GM21515 (cell line): Measurements from ENCODE around the gene CLK1.
A peak's percentile ranks its signal among the peaks of the same experiment; 100 is the strongest.
"Not testable (repeated sequence)": the region's sequence is repeated elsewhere in the genome, so short reads cannot be mapped to it uniquely, and the experiment has no call there.

Experiments
- ATAC-seq: cut with Tn5 transposase; IDR thresholded peaks from one replicate; pipeline ENCODE4 v1.9.1; 2021; ENCODE audit not compliant: unreplicated experiment

CLK1 gene

GRCh38 chr2:200864176-200865034 lies at the start of gene CLK1:
CLK1 (minus strand) TSS chr2:200864658; CDS start chr2:200861862, 2,796 bp downstream.
- ATAC-seq = peak; percentile 88

- no peak for ATAC-seq
Measured at GRCh38 chr2:200913654-200914053, 49.2 kb upstream of the CLK1 start.

DNA sequence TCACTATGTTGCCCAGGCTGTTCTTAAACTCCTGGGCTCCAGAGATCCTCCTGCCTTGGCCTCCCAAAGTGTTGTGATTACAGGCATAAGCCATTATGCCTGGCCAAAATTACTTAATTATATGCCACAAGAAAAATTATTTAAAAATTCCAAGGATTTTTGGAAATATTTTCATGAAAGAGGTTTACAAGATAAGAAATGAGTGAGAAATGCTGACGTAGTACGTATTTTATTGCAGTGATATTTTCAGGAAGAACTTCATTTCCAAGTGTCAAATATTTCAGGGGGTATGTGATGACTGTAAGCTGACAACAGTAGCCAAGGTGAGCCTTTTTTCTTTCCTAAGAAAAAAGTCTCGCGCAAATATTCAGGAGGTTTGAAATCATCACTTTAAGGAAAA lies 45.5 kb upstream of the CLK1 start:
- ATAC-seq = no peak

DNA sequence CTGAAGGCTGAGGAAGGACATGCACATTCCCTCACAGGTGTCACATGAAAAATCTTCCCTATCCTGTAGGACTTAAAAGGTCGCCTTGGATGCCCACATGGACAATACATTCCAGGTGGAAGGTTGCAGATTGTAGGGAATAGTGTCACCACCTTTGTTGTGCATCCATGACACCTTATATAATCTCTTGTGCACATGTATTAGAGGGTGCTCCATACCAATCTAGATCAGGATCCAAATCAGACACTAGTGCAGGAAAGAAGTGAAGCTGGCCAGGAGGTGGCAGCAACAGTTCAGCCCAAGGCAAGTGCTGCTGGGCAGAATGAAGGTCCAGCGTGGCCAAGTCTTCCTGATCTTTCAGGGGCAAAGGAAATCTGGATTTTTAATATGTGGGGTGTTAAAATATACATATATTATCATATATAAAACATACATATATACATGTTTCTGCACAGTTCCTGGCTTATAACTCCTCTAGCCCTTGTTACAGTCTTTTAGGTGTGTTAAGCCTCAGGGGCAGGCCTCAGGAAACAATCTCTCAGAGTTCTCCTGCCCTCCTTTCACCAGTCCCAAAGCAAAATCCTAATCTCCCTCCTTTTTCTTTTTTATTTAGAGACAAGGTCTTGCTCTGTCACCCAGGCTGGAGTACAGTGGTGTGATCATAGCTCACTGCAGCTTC lies 41.3 kb upstream of the CLK1 start:
- ATAC-seq = no peak

DNA sequence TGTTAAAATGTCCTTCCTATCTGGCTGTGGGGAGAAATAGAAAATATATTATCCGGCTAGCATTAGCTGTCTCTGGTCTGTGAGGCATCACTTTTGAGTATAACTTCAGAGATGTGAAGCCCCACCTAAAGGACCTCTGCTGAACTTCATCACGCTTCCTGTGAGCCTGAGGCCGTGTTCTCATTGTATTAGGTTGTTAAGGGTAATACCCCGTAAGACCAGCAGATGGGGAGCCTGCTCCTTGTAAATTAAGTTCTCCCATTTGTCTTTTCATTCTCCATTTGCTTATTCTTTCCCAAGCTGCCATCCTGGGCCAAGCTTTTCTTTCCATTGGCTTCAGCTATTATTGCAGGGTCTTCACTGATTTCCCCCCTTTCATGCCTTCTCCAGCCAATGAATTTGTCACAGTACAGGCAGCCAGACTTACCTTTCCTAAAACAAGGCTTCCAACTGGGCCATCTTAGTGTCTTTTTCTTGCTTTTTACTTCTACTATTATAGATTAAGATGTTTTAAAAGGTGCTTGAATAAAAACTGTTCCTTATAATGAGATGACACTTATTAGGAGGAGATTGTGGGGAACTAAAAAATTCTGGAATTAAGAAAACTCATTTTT lies 37.1 kb upstream of the CLK1 start:
- peak; percentile 96 for ATAC-seq

DNA sequence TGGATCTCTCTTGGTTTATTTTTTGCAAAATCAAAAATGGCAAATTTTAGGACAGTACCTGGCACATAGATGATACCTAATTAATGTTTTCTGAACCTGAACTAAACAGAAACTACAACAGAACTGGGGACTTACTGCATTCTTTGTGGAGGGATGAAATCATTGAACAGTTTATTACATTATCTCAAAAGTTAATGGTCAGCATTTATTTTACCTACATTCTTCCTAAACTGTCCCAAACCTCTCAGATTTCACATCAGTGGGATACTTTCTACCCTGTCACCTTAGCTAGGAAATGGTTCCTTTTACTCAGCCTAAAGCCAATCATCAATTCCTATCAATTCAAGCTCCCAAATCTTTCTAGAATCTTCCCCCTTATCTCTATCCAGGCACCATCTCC lies 35.0 kb upstream of the CLK1 start:
- no peak for ATAC-seq

DNA sequence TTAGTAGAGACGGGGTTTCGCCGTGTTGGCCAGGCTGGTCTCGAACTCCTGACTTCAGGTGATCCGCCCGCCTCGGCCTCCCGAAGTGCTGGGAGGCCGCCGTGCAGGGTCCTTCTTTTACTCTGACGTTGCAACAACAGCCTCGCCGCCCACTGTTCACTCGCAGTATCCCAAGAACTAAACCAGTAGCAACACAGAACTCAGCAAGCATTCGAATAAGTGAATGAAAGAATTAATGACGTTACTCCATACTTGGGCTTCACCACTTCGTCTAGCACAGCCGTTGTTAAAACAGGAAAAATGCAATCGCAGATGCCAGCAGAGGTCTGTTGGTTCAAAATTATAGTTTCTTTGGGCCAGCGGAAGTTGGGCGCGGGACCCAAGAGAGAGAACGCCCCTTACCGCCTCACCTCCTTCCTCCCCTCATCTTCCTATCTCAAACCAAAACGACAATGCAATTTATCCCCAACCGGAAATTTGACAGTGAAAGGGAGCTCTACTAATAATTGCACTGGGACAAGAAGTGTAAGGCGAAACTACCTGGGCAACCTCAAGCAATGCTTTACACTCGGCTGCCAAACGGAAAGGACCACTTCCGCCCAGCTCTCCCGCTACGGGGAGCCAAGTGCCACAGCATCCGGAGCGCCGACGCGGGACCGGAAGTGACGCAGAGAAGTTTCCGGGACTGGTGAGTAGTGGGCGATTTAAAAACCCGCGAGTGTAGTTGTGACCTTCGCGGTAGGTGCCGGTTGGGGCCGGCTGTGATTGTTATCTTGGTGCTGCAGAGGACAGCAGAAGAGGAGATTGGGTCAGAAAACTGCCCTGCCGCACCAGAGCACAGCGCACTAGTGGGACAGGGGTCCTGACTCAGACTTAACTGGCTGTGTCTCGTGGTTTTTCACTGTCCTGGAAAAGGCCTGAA lies 24.5 kb upstream of the CLK1 start, which contains the start of the genes NIF3L1 and PPIL3:
TSS of gene NIF3L1 (plus strand) at position 668 of the 922 bp plus-strand sequence. CDS start 2,573 bp downstream, outside the sequence.
TSS of gene PPIL3 (minus strand) at position 374 of the 922 bp plus-strand sequence. CDS start 1,462 bp downstream, outside the sequence.
- ATAC-seq = peak; percentile 91

DNA sequence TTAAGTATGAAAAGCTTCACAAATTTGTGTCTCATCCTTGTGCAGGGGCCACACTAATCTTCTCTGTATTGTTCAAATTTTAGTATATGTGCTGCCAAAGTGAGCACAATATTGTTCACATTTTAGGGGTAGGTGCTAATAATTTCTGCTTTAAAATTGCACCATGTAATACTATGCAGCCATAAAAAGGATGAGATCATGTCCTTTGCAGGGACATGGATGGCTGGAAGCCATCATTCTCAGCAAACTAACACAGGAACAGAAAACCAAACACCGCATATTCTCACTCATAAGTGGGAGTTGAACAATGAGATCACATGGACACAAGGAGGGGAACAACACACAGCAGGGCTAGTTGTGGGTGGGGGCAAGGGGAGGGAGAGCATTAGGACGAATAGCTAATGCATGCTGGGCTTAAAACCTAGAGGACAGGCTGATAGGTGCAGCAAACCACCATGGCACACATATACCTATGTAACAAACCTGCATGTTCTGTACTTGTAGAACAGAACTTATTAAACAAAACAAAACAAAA lies 17.3 kb upstream of the CLK1 start:
- ATAC-seq = not testable (repeated sequence)

- ATAC-seq = no peak
Measured at GRCh38 chr2:200878289-200878880, 13.9 kb upstream of the CLK1 start.

DNA sequence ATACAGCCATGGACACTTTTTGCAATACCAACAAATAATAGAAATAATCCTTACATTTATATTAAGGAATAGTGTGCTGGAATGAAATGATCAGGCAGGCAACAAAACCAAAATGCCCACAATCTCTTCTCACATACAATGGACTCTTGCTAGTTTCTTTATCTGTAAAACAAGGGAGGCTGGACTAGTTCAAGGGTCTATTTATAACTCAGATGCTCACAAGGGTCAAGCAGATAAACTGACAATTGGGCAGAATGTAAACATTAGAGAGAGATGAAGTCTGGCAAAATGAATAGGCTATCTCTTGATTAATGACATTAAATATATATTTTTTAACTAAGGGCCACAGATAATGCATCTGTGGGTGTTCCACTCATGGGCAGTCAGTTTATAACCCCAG lies 13.0 kb upstream of the CLK1 start:
- ATAC-seq = no peak

DNA sequence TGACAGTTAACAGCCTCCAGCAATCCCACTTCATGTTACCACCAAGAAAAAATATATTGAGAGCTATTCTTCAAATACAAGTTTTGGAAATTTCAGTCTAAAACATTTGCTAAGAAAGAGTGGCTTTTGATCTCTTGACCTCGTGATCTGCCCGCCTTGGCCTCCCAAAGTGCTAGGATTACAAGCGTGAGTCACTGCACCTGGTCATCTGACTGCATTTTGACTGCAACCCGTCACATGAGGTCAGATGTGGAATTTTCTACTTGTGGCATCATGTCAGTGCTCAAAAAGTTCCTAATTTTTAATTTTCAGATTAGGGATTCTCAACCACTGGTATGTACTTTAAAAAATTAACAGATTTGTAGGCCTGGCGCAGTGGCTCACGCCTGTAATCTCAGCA lies 9.1 kb upstream of the CLK1 start:
- no peak for ATAC-seq

GRCh38 chr2:200871151-200871550 lies 6.7 kb upstream of the CLK1 start:
- ATAC-seq = no peak

DNA sequence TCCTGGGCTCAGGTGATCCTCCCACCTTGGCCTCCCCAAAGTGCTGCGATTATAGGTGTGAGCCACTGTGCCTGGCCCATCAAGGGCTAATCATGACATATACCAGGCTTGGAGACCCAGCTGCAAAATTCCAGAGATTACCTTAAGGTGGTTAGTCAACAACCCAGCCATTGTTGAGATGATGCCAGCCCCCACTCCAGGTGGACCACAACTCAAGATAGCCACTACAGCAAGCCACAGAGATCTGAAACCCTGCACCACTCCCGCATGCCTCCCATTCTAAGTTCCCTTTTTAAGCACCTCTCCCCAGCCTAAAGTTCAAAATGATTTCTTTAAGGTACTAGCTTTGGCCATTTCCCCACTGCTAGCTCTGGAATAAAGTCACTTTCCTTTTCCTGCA lies 4.6 kb upstream of the CLK1 start:
- ATAC-seq = no peak

DNA sequence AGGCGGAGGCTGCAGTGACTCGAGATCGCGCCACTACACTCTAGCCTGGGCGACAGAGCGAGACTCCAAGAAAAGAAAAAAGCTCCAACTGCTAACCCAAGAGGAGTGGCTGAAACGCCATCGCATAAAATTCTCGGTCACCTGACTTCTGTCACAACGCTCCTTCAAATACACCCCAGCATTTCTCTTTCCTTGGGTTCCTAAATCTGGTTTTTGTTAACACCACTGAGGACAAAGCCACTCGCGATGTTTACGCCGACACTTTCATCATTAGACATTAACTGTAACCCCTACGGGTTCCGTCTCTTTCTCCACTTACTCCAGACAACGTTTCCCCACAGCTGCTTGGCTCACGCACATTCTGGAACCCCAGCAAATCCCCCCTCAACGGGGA lies 679 bp downstream of the CLK1 start:
- ATAC-seq = peak; percentile 8

DNA sequence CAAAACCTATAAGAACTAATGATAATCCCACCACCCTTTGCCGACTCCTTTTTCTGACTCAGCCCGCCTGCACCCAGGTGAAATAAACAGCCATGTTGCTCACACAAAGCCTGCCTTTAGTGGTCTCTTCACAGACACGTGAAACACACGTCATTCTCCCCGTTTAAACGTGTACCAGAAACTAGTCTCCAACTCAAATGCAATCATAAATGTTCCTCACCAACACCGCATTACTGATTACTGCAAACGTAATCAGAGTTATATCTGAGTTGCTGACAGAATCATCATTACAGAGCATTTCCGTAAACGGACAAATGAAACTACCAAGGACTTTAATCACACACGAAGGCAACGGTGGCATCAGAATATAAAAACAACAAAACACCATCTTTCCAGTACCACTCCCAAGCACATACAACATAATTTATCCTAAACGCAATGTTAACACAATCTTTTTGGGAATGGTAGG lies 1.9 kb downstream of the CLK1 start:
- ATAC-seq = no peak

GRCh38 chr2:200861617-200862155 lies 2.8 kb downstream of the CLK1 start:
- ATAC-seq = no peak

DNA sequence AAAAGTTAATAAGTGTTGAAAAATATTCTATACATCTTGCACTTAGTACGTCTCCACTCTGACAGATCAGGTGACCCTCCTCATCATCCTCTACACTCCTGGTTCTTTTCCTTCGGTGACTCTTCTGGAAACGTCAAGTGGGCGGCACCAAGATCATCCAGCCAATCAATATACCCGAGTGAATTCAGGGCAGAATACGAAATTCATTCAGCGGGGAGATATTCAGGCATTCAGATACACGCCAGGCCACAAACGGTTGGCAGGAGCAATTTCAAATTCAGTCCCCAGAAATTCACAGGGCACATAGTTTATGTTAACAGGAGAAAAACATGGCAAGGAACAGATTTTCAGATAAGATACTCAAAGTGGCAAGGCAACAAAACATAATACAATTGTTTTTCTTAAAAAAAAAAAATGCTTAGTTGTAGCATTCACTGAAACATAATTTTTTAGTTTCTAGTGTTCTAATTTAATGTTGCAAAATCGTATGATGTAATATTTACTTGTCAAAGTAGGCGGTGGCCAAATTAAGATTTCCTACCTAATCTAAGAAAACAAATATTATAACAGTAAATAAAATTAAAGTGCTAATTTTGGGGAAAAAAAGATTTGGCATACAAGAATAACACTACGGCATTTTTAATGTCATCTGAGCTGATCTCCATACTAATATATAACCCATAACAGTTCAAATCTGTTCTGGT lies 4.2 kb downstream of the CLK1 start:
- no peak for ATAC-seq

GRCh38 chr2:200856806-200857205 lies 7.7 kb downstream of the CLK1 start:
- ATAC-seq = no peak

DNA sequence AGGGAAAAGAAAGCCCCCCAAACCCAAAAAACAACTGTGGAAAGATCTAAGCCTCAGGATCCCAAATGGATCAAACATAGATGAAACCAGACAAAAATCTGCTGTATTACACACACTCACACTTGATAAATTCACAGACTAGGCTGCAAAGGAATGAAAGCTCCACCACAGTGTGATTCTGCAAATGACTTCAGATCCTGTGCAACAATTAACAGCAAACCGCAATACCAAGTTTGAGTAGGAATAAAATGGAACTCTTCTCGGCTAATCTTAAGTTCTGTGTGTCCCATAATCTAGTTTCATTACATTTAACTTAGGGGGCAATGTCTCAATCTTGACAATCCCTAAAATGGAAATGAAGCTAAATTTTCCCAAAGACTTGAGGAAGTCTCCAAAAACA lies 11.9 kb downstream of the CLK1 start:
- ATAC-seq = no peak
